Endodermal cell (in vitro differentiated cells): ENCODE data around the gene SECISBP2. TPM values are rescaled to one million over a fixed set of nuclear protein-coding genes. Genes with fewer than 3 reads are reported as not detected.

Experiments
- DNase-seq: peaks from one replicate; pipeline ENCODE4 v3.0.0-alpha.2; 2017
- H3K27ac ChIP-seq: 2 replicates; pipeline ENCODE4 v1.5.1; 2013; ENCODE audit warnings: mild to moderate bottlenecking, low read depth, low read length, moderate library complexity
- H3K27me3 ChIP-seq: 2 replicates; pipeline ENCODE4 v1.6.1; 2013; ENCODE audit warnings: mild to moderate bottlenecking, low read length, moderate library complexity; ENCODE audit not compliant: insufficient read depth, control insufficient read depth, poor library complexity, severe bottlenecking
- H3K36me3 ChIP-seq: 2 replicates; pipeline ENCODE4 v1.7.0; 2013; ENCODE audit warnings: mild to moderate bottlenecking, low read length, moderate library complexity; ENCODE audit not compliant: control insufficient read depth, insufficient read depth
- H3K4me1 ChIP-seq: one replicate; pipeline ENCODE4 v1.7.0; 2013; ENCODE audit warnings: low read length; ENCODE audit not compliant: control insufficient read depth, insufficient read depth
- H3K4me3 ChIP-seq: 2 replicates; pipeline ENCODE4 v1.5.1; 2013; ENCODE audit warnings: mild to moderate bottlenecking, low read length, moderate library complexity
- H3K9ac ChIP-seq: 2 replicates; pipeline ENCODE4 v1.6.1; 2013; ENCODE audit warnings: mild to moderate bottlenecking, low read length, moderate library complexity; ENCODE audit not compliant: poor library complexity, severe bottlenecking; ENCODE audit errors: extremely low read depth
- H3K9me3 ChIP-seq: 2 replicates; pipeline ENCODE4 v1.6.1; 2013; ENCODE audit warnings: mild to moderate bottlenecking, low read length, moderate library complexity; ENCODE audit not compliant: control insufficient read depth
- H3K27ac Mint-ChIP-seq: 2 replicates; pipeline ENCODE4 v1.8.0; 2020; ENCODE audit warnings: mixed read lengths
- H3K27me3 Mint-ChIP-seq: 2 replicates; pipeline ENCODE4 v1.8.0; 2021; ENCODE audit warnings: mild to moderate bottlenecking, mixed read lengths; ENCODE audit not compliant: insufficient read depth
- H3K36me3 Mint-ChIP-seq: 2 replicates; pipeline ENCODE4 v1.8.0; 2020; ENCODE audit warnings: low read depth, mixed read lengths
- H3K4me1 Mint-ChIP-seq: 2 replicates; pipeline ENCODE4 v1.8.0; 2020; ENCODE audit warnings: mixed read lengths
- H3K4me3 Mint-ChIP-seq: 2 replicates; pipeline ENCODE4 v1.8.0; 2020; ENCODE audit warnings: mild to moderate bottlenecking, moderate library complexity, mixed read lengths
- H3K9me3 Mint-ChIP-seq: 2 replicates; pipeline ENCODE4 v1.8.0; 2020; ENCODE audit warnings: mild to moderate bottlenecking, mixed read lengths
- CTCF ChIP-seq: fragments of 200-600 bp; sonication (generic); conservative IDR thresholded peaks from 2 replicates; pipeline ENCODE4 v1.5.0; 2021; ENCODE audit warnings: antibody characterized with exemption, mild to moderate bottlenecking
- WGBS, 2 experiments: methylation state at CpG; one replicate each; pipeline versions ENCODE4 v1.1.5 to v1.1.7; 2013; ENCODE audit warnings: missing lambda C conversion rate in 2 of 2, mixed read lengths in 1 of 2; ENCODE audit not compliant: insufficient coverage in 1 of 2, insufficient read length in 1 of 2; 5-methylcytosine and 5-hydroxymethylcytosine counted together
- total RNA-seq, 2 donors: library from RNA; stranded (reverse); fragmentation: NEBNext Ultra II Directional in 1 of 2; extraction: Animal tissue kit (Norgen Biotek cat#: 25700) in 1 of 2; gene quantifications; 2 replicates in 1 of 2; 3 replicates in 1 of 2; pipeline ENCODE4 v1.2.1, GENCODE V29; 2021

SECISBP2 gene
- total RNA-seq, 2 donors from 2014 or later = 55.7 to 56.0 TPM

GRCh38 chr9:89361816-89362646 lies 43.7 kb downstream of the SECISBP2 start:
- Histone ChIP-seq H3K27me3 (no peaks in the 10 kb centered on the region), H3K9me3 (no peaks in the 10 kb centered on the region), H3K9ac (no peak overlapping the region), H3K36me3 (peaks cover 33% of the 10 kb centered on the region), H3K4me3 (no peak overlapping the region), H3K4me1 (peaks cover 19% of the 10 kb centered on the region), H3K27ac (no peak overlapping the region)
- peaks cover 33% of the 10 kb centered on the region for H3K4me1 Mint-ChIP-seq
- H3K27ac Mint-ChIP-seq = no peak overlapping the region
- no peak for TF ChIP-seq CTCF
- H3K9me3 Mint-ChIP-seq = no peaks in the 10 kb centered on the region
- WGBS, 2 experiments = 94 to 98% methylated on average over 6 to 9 of the region's 9 CpGs
- H3K36me3 Mint-ChIP-seq = peaks cover 38% of the 10 kb centered on the region
- no peaks in the 10 kb centered on the region for H3K27me3 Mint-ChIP-seq
- DNase-seq = no peak
- no peak overlapping the region for H3K4me3 Mint-ChIP-seq

GRCh38 chr9:89362647-89363310 lies 44.5 kb downstream of the SECISBP2 start:
- Mint-ChIP-seq H3K4me3 (no peak overlapping the region), H3K9me3 (no peaks in the 10 kb centered on the region), H3K36me3 (peaks cover 35% of the 10 kb centered on the region), H3K4me1 (peaks cover 33% of the 10 kb centered on the region), H3K27me3 (no peaks in the 10 kb centered on the region), H3K27ac (no peak overlapping the region)
- Histone ChIP-seq H3K9ac (no peak overlapping the region), H3K4me3 (no peak overlapping the region), H3K4me1 (peaks cover 19% of the 10 kb centered on the region), H3K9me3 (no peaks in the 10 kb centered on the region), H3K36me3 (peaks cover 27% of the 10 kb centered on the region), H3K27me3 (no peaks in the 10 kb centered on the region), H3K27ac (no peak overlapping the region)
- DNase-seq = no peak
- WGBS, 2 experiments = 91 to 94% methylated on average over 5 to 10 of the region's 10 CpGs
- TF ChIP-seq CTCF = no peak

DNA sequence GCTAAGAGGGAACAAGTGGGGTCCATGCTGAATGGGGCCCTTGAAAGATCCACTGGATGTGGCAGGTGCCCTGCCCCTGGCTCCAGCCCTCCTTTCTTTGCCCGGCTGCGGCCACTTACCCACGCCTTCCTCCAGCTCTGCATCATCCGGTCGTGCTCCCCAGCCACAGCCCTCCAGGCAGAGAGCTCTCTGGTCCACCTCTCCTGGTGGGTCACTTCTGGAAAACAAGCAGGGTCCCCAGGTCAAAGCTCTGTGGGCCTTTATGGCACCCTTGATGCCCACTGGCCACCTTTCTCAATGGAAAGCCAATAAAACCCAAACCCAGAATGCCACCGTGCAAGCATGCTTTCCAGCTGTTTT lies 45.0 kb downstream of the SECISBP2 start:
- no peaks in the 10 kb centered on the region for H3K27me3 ChIP-seq
- peaks cover 27% of the 10 kb centered on the region for H3K36me3 ChIP-seq
- no peak overlapping the region for H3K4me3 Mint-ChIP-seq
- H3K4me1 ChIP-seq = peaks cover 18% of the 10 kb centered on the region
- peaks cover 31% of the 10 kb centered on the region for H3K4me1 Mint-ChIP-seq
- H3K36me3 Mint-ChIP-seq = peaks cover 33% of the 10 kb centered on the region
- H3K9ac ChIP-seq = no peak overlapping the region
- no peak for TF ChIP-seq CTCF
- H3K9me3 Mint-ChIP-seq = no peaks in the 10 kb centered on the region
- no peak overlapping the region for H3K27ac Mint-ChIP-seq
- H3K9me3 ChIP-seq = no peaks in the 10 kb centered on the region
- 95% methylated on average over 5 to 6 of the region's 6 CpGs for WGBS, 2 experiments
- H3K27me3 Mint-ChIP-seq = no peaks in the 10 kb centered on the region
- DNase-seq = no peak
- no peak overlapping the region for H3K4me3 ChIP-seq
- H3K27ac ChIP-seq = no peak overlapping the region
